HCT116 (cell line): ENCODE data around the gene THRB. TPM values are rescaled to one million over a fixed set of nuclear protein-coding genes. Genes with fewer than 3 reads are reported as not detected.

Experiments
- ATAC-seq: fragments of 200-7000 bp; cut with Tn5 transposase; 2 replicates; pipeline ENCODE4 v1.9.1; 2020; ENCODE audit warnings: mild to moderate bottlenecking, moderate library complexity
- BruUV-seq: library from RNA; stranded (reverse); fragments of 400-500 nt; replicated peaks from 2 replicates; lab custom pipeline; 2021; lab: Mats Ljungman, UMichigan
- CTCF ChIA-PET: fragments of 300-600 bp; sonication (Branson Sonifier 250); formaldehyde crosslinking; loops from one replicate; lab custom pipeline; 2021; ENCODE audit warnings: antibody characterized with exemption; lab: Charles Lee
- POLR2A ChIA-PET: fragments of 300-600, 350-600 bp; sonication (Branson Sonifier 250); formaldehyde crosslinking; loops from one replicate; lab custom pipeline; 2021; ENCODE audit warnings: antibody characterized with exemption; lab: Charles Lee
- RAD21 ChIA-PET, 2 experiments: fragments of 300-600 bp; sonication (Branson Sonifier 250); formaldehyde crosslinking; loops; one replicate each; lab custom pipeline; 2023; ENCODE audit warnings: low total read pairs in 2 of 2; ENCODE audit not compliant: uncharacterized antibody in 2 of 2, unreplicated experiment in 2 of 2, low non-redundant PET in 1 of 2; lab: Charles Lee
- DNase-seq: peaks from one replicate; pipeline ENCODE4 v3.0.0-alpha.2; 2010; ENCODE audit warnings: low read depth, low spot score
- H2AFZ ChIP-seq: fragments of 200-600 bp; shearing (Covaris generic), sonication (generic); 2 replicates; pipeline ENCODE4 v1.6.1; 2017; ENCODE audit warnings: low read depth, mixed run types, mixed read lengths, antibody characterized with exemption, low read length; ENCODE audit not compliant: poor library complexity, severe bottlenecking
- H3K27ac ChIP-seq: 2 replicates; pipeline ENCODE4 v1.5.1; 2012; ENCODE audit warnings: low read depth, low read length
- H3K27me3 ChIP-seq: fragments of 200-600 bp; sonication (generic); 2 replicates; pipeline ENCODE4 v1.6.1; 2016; ENCODE audit warnings: mixed run types, low read length, mixed read lengths; ENCODE audit not compliant: insufficient read depth
- H3K36me3 ChIP-seq, 2 experiments: fragments of 200-500 bp in 1 of 2; fragments of 200-600 bp in 1 of 2; sonication (Bioruptor generic) in 1 of 2; sonication (generic) in 1 of 2; 2 replicates each; pipeline versions ENCODE4 v1.5.1 to v1.6.1; 2014 to 2016; ENCODE audit warnings: low read length in 2 of 2, inconsistent platforms in 1 of 2, mixed read lengths in 1 of 2, mixed run types in 1 of 2; ENCODE audit not compliant: insufficient read depth in 2 of 2, control insufficient read depth in 1 of 2
- H3K4me1 ChIP-seq, 2 experiments: fragments of 200-600 bp in 1 of 2; sonication (generic) in 1 of 2; 2 replicates each; pipeline versions ENCODE4 v1.5.1 to v1.6.1; 2012 to 2017; ENCODE audit warnings: low read length in 2 of 2, inconsistent platforms in 1 of 2, mild to moderate bottlenecking in 1 of 2, mixed read lengths in 1 of 2, mixed run types in 1 of 2, moderate library complexity in 1 of 2; ENCODE audit not compliant: insufficient read depth in 2 of 2, control insufficient read depth in 1 of 2
- H3K4me2 ChIP-seq: fragments of 200-600 bp; sonication (generic); 2 replicates; pipeline ENCODE4 v1.6.1; 2017; ENCODE audit warnings: mixed run types, low read length, mixed read lengths
- H3K4me3 ChIP-seq, 2 experiments: fragments of 200-600 bp in 1 of 2; sonication (generic) in 1 of 2; replicated peaks in 1 of 2; 2 replicates each; pipeline ENCODE4 v1.5.1; 2011 to 2016; ENCODE audit warnings: low read length in 2 of 2, control low read depth in 1 of 2, low read depth in 1 of 2, mild to moderate bottlenecking in 1 of 2, mixed read lengths in 1 of 2, mixed run types in 1 of 2
- H3K79me2 ChIP-seq: fragments of 200-600 bp; sonication (generic); 2 replicates; pipeline ENCODE4 v1.6.1; 2017; ENCODE audit warnings: mild to moderate bottlenecking, mixed run types, low read length, moderate library complexity, mixed read lengths; ENCODE audit not compliant: insufficient read depth
- H3K9ac ChIP-seq: fragments of 200-600 bp; sonication (generic); 2 replicates; pipeline ENCODE4 v1.6.1; 2016; ENCODE audit warnings: low read length, mixed read lengths
- H3K9me2 ChIP-seq: fragments of 200-600 bp; sonication (generic), shearing (Covaris generic); 2 replicates; pipeline ENCODE4 v1.6.1; 2017; ENCODE audit warnings: mixed run types, mild to moderate bottlenecking, moderate library complexity; ENCODE audit not compliant: insufficient read depth
- H3K9me3 ChIP-seq, 2 experiments: fragments of 200-500 bp in 1 of 2; fragments of 200-600 bp in 1 of 2; sonication (Bioruptor generic) in 1 of 2; sonication (generic) in 1 of 2; 2 replicates each; pipeline ENCODE4 v1.6.1; 2014 to 2017; ENCODE audit warnings: low read length in 2 of 2, mixed read lengths in 2 of 2, inconsistent platforms in 1 of 2, low read depth in 1 of 2, mild to moderate bottlenecking in 1 of 2, mixed run types in 1 of 2, moderate library complexity in 1 of 2; ENCODE audit not compliant: control insufficient read depth in 1 of 2, insufficient read depth in 1 of 2
- H4K20me1 ChIP-seq: fragments of 200-600 bp; sonication (generic), shearing (Covaris generic); 2 replicates; pipeline ENCODE4 v1.6.1; 2017; ENCODE audit warnings: mixed run types, mild to moderate bottlenecking, moderate library complexity; ENCODE audit not compliant: insufficient read depth
- CTCF ChIP-seq, 3 experiments: fragments of 200-600 bp in 1 of 3; sonication (generic) in 1 of 3; IDR thresholded peaks in 2 of 3; conservative IDR thresholded peaks in 1 of 3; 2 replicates each; pipeline ENCODE4 v1.5.1; 2012 to 2017; ENCODE audit warnings: low read depth in 2 of 3, low read length in 2 of 3, antibody characterized with exemption in 1 of 3, borderline replicate concordance in 1 of 3, control low read depth in 1 of 3, mild to moderate bottlenecking in 1 of 3, mixed read lengths in 1 of 3, mixed run types in 1 of 3, moderate library complexity in 1 of 3; ENCODE audit not compliant: insufficient read depth in 1 of 3
- ELF1 ChIP-seq: IDR thresholded peaks from 2 replicates; pipeline ENCODE4 v1.6.1; 2012; ENCODE audit warnings: low read depth, borderline replicate concordance
- EZH2 ChIP-seq: fragments of 200-600 bp; sonication (generic); IDR thresholded peaks from 2 replicates; pipeline ENCODE4 v1.6.1; 2017; ENCODE audit warnings: antibody characterized with exemption, mixed run types
- EZH2phosphoT487 ChIP-seq: fragments of 200-600 bp; IDR thresholded peaks from 2 replicates; pipeline ENCODE4 v1.6.1; 2018; ENCODE audit warnings: antibody characterized with exemption, borderline replicate concordance
- FOSL1 ChIP-seq: IDR thresholded peaks from 2 replicates; pipeline ENCODE4 v1.6.1; 2012; ENCODE audit warnings: low read depth
- MAX ChIP-seq: IDR thresholded peaks from 2 replicates; pipeline ENCODE4 v1.6.1; 2012
- POLR2AphosphoS5 ChIP-seq: IDR thresholded peaks from 2 replicates; pipeline ENCODE4 v1.6.1; 2011; ENCODE audit warnings: mild to moderate bottlenecking, low read depth, low read length, moderate library complexity
- RAD21 ChIP-seq: IDR thresholded peaks from 2 replicates; pipeline ENCODE4 v1.6.1; 2012; ENCODE audit warnings: low read depth, mild to moderate bottlenecking
- REST ChIP-seq: IDR thresholded peaks from 2 replicates; pipeline ENCODE4 v1.6.1; 2012; ENCODE audit warnings: low read depth
- SIN3A ChIP-seq: IDR thresholded peaks from 2 replicates; pipeline ENCODE4 v1.6.1; 2012; ENCODE audit warnings: low read depth
- SP1 ChIP-seq: IDR thresholded peaks from 2 replicates; pipeline ENCODE4 v1.6.1; 2012; ENCODE audit warnings: low read depth
- TCF7L2 ChIP-seq: IDR thresholded peaks from 2 replicates; pipeline ENCODE4 v1.7.0; 2011; ENCODE audit warnings: borderline replicate concordance, inconsistent platforms; ENCODE audit not compliant: insufficient read depth, insufficient read length; ENCODE audit errors: extremely low read depth
- YY1 ChIP-seq: IDR thresholded peaks from 2 replicates; pipeline ENCODE4 v1.6.1; 2011; ENCODE audit warnings: low read length, low read depth, moderate library complexity, mild to moderate bottlenecking; ENCODE audit not compliant: insufficient replicate concordance; ENCODE audit errors: extremely low read depth
- ZNF274 ChIP-seq: fragments of 200-500 bp; sonication (Bioruptor generic); IDR thresholded peaks from 2 replicates; pipeline ENCODE4 v1.6.1; 2014; ENCODE audit warnings: mild to moderate bottlenecking, low read depth, low read length, inconsistent platforms
- intact Hi-C: fragments of 100-400 bp; cut with micrococcal nuclease; formaldehyde crosslinking; loops from 2 replicates; pipeline ENCODE4 v1.10.0; 2022
- total RNA-seq: library from RNA; stranded (reverse); gene quantifications from one replicate; pipeline ENCODE4 v1.2.1, GENCODE V29; 2021; ENCODE audit not compliant: unreplicated experiment

Gene THRB
- total RNA-seq, 1 experiment from 2014 or later, result 2.5 TPM

- H3K9me3 ChIP-seq, result no peaks in the 10 kb centered on the region
- H3K27me3 ChIP-seq, result no peaks in the 10 kb centered on the region
- H3K4me1 ChIP-seq, result no peaks in the 10 kb centered on the region
- TF ChIP-seq REST (no peak), MAX (no peak), POLR2AphosphoS5 (no peak)
- TF ChIP-seq, all 23 proteins: peak for 0
- ChIA-PET RAD21 (no interaction called here), POLR2A (no interaction called here), CTCF (interaction anchor here (1.3 kb wide), 1 partner anchor 222 kb away, joined by 3 read pairs; no protein-coding TSS in a partner anchor)
- Histone ChIP-seq H3K4me2 (no peak overlapping the region), H3K9ac (no peak overlapping the region), H3K79me2 (no peaks in the 10 kb centered on the region), H3K9me2 (no peaks in the 10 kb centered on the region), H2AFZ (no peak overlapping the region), H3K36me3 (no peaks in the 10 kb centered on the region), H3K27ac (no peak overlapping the region), H4K20me1 (no peaks in the 10 kb centered on the region), H3K4me3 (no peak overlapping the region)
- BruUV-seq, result no TSS peak
- DNase-seq (no peak), ATAC-seq (no peak)
- intact Hi-C loops, result no loop called here
These were observed 86.5 kb downstream of the THRB start for GRCh38 chr3:24407980-24408680.

GRCh38 chr3:24406900-24407299, 87.8 kb downstream of the THRB start:
- no peaks in the 10 kb centered on the region for H3K27me3 ChIP-seq
- DNase-seq (no peak), ATAC-seq (no peak)
- BruUV-seq, result no TSS peak
- no peaks in the 10 kb centered on the region for H3K4me1 ChIP-seq
- H3K9ac ChIP-seq, result no peak overlapping the region
- CTCF ChIA-PET, result interaction anchor here (1.3 kb wide), 1 partner anchor 221 kb away, joined by 3 read pairs; no protein-coding TSS in a partner anchor
- no peak overlapping the region for H3K4me3 ChIP-seq
- RAD21 ChIA-PET, result no interaction called here
- H3K4me2 ChIP-seq, result no peak overlapping the region
- H3K36me3 ChIP-seq, result no peaks in the 10 kb centered on the region
- H3K9me3 ChIP-seq, result no peaks in the 10 kb centered on the region
- H3K79me2 ChIP-seq, result no peaks in the 10 kb centered on the region
- no peak overlapping the region for H2AFZ ChIP-seq
- H4K20me1 ChIP-seq, result no peaks in the 10 kb centered on the region
- POLR2A ChIA-PET, result no interaction called here
- intact Hi-C loops, result no loop called here
- no peak overlapping the region for H3K27ac ChIP-seq
- H3K9me2 ChIP-seq, result no peaks in the 10 kb centered on the region
- TF ChIP-seq TCF7L2 (no peak), ZNF274 (no peak), EZH2 (no peak), EZH2phosphoT487 (no peak), FOSL1 (no peak), YY1 (no peak), ELF1 (no peak), SP1 (no peak), SIN3A (no peak), CTCF (IDR thresholded peaks at IDR 0.05 in 2 of 3, conservative IDR thresholded peaks at IDR 0.05 in 1 of 3; ENCODE audit: borderline replicate concordance in 1 of 3, insufficient read depth in 1 of 3, low read depth in 2 of 3, low read length in 2 of 3) (no peak), RAD21 (no peak)
